VCaP (cell line): ENCODE measurements around the gene PEAK1.

Source experiments
- H3K27ac ChIP-seq: fragments of 450-650 bp; 2 replicates; pipeline ENCODE4 v1.5.1; 2017
- CTCF ChIP-seq: fragments of 450-650 bp; conservative IDR thresholded peaks from 2 replicates; pipeline ENCODE4 v1.5.1; 2017; ENCODE audit warnings: mild to moderate bottlenecking, moderate library complexity

PEAK1 gene

GRCh38 chr15:77111789-77112188 is 308.1 kb downstream of the PEAK1 start:
- TF ChIP-seq CTCF, result no peak
- no peak overlapping the region for H3K27ac ChIP-seq

- peak overlapping the region; percentile 70 for H3K27ac ChIP-seq
- peak; percentile 95 for TF ChIP-seq CTCF
Observed at GRCh38 chr15:77107531-77108355, 312.2 kb downstream of the PEAK1 start.

- TF ChIP-seq CTCF, result no peak
- H3K27ac ChIP-seq, result peak overlapping the region; percentile 70
Observed at GRCh38 chr15:77107068-77107467, 312.8 kb downstream of the PEAK1 start.

GRCh38 chr15:77104155-77104554 is 315.7 kb downstream of the PEAK1 start:
- TF ChIP-seq CTCF, result no peak
- H3K27ac ChIP-seq, result no peak overlapping the region

GRCh38 chr15:77099741-77100463 is 320.0 kb downstream of the PEAK1 start:
- H3K27ac ChIP-seq, result no peak overlapping the region
- no peak for TF ChIP-seq CTCF

GRCh38 chr15:77098572-77098971 is 321.3 kb downstream of the PEAK1 start:
- no peak for TF ChIP-seq CTCF
- H3K27ac ChIP-seq, result no peak overlapping the region

GRCh38 chr15:77097921-77098320 is 322.0 kb downstream of the PEAK1 start:
- no peak overlapping the region for H3K27ac ChIP-seq
- no peak for TF ChIP-seq CTCF
